GM19043 (cell line): Measurements from ENCODE around the gene ZNF557.
A peak's percentile ranks its signal among the peaks of the same experiment; 100 is the strongest.

Source experiments
- ATAC-seq: cut with Tn5 transposase; IDR thresholded peaks from one replicate; pipeline ENCODE4 v1.9.1; 2021; ENCODE audit warnings: low read depth; ENCODE audit not compliant: unreplicated experiment

Gene ZNF557

GRCh38 chr19:7072541-7072940 is 3.0 kb downstream of the ZNF557 start:
- ATAC-seq: no peak

DNA sequence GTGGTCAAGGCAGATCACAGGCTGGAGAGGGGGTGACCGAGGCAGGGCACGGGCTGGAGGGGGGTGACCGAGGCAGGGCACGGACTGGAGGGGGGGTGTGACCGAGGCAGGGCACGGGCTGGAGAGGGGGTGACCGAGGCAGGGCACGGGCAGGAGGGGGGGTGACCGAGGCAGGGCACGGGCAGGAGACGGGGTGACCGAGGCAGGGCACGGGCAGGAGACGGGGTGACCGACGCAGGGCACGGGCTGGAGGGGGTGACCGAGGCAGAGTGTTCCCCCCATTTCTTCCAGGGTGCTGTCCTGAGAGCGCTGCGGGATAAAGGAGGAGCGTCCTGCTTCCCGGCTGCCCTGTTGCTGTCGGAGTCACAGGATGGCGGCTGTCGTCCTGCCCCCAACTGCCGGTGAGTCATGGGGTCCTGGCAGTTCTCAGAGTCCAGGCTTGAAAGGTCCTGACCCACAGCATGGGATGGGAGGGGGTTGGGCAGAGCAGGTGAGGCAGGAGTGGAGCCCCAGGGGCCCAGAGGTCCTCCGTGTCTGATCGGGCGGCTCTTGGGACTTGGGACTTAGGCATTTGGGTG is 5.3 kb downstream of the ZNF557 start:
- no peak for ATAC-seq

DNA sequence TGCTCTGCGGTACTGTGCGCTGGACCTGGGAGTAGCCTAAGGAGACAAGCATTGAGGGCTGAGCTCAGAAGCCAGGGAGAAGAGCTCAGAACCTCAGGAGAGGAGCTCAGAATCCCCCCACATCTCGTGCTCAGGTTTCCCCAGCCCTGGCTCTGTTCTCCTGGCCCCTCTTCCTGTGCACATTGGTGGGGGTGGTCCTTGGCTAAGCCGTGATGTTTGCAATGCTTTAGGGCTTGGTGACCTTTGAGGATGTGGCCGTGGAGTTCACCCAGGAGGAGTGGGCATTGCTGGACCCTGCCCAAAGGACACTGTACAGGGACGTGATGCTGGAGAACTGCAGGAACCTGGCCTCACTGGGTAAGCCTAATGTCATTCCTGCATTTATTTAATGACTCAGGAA is 6.6 kb downstream of the ZNF557 start:
- ATAC-seq: no peak

GRCh38 chr19:7078008-7078407 is 8.5 kb downstream of the ZNF557 start:
- no peak for ATAC-seq

DNA sequence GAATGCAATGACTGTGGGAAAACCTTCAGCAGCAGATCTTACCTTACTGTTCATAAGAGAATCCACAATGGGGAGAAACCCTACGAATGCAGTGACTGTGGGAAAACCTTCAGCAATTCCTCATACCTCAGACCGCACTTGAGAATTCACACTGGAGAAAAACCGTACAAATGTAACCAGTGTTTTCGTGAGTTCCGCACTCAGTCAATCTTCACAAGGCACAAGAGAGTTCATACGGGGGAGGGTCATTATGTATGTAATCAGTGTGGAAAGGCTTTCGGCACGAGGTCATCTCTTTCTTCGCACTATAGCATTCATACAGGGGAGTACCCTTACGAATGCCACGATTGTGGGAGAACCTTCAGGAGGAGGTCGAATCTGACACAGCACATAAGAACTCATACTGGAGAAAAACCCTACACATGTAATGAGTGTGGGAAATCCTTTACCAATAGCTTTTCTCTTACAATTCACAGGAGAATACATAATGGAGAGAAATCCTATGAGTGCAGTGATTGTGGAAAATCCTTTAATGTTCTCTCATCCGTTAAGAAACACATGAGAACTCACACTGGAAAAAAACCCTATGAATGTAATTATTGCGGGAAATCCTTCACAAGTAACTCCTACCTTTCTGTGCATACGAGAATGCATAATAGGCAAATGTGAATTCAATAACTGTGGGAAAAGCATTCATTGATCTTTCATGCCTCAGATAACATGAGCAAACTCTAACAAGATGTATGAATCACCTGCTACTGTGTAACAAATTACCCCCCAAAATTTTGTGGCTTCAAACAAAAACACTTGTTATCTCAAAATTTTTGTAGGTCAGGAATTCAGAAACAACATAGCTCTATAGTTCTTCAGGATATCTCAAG is 13.8 kb downstream of the ZNF557 start:
- ATAC-seq: no peak

DNA sequence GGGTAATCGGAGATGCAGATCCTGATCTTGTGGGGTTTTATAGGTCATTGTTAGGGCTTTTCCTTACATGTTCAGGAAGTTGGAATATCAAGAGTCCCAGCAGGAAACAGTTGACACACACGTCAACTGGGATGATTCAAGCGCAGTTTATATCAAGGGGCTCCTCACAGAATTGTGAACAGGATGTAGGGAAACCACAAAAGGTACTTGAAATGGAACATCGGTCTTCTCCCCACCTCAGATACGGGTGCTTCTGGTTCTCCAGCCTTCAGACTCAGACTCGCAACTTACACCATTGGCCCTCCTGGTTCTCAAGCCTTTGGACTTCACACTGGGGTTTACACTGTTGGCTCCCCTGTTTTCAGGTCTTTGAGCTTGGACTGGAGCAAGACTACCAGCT is 19.5 kb downstream of the ZNF557 start:
- no peak for ATAC-seq

GRCh38 chr19:7098096-7098495 is 28.6 kb downstream of the ZNF557 start:
- ATAC-seq: no peak

GRCh38 chr19:7098701-7099596 is 29.4 kb downstream of the ZNF557 start:
- ATAC-seq: peak; percentile 65

DNA sequence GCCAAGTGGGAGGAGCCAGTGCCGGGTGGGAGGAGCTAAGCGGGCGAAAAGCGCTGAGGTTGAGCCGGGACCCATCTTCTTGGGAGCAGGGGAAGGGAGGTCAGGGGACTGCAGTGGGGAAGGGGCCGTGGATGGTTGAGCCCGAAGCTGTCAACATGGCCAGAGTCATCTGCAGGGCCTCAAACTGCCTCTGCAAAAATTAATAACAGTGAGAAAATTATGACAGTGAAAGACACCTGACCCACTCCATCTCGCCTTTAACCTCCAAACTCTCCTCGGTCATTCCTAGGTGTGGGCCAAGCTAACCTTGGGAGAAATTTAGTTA is 30.1 kb downstream of the ZNF557 start:
- no peak for ATAC-seq

DNA sequence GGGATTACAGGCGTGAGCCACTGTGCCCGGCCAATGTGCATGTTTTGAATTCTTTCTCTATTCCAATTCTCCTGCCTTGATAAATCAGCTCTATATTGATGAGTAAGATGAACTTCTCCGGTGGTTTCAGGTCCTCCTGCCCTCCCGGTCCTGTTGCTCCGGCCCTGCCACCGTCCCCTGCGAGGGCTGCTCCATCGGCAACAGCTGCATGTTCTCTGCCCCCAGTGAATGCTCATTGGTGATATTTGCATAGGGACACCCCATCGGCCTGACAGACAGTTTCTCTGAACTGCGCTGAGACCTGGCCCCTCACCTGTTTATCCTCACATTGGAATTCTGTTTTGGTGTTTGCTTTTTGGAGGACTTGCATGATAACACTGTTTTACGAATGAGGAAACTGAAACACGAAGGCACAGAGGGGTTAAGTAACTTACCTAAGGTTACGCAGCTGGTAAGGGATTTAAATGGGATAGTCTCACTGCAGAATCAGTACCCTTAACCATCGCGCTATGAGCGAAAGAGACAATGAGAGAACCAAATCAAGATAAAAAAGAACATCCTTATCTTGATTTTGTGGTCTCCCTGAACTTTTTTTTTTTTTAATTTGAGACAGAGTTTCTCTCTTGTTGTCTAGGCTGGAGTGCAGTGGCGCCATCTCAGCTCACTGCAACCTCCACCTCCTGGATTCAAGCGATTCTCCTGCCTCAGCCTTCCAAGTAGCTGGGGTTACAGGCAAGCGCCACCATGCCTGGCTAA is 32.2 kb downstream of the ZNF557 start:
- ATAC-seq: no peak

DNA sequence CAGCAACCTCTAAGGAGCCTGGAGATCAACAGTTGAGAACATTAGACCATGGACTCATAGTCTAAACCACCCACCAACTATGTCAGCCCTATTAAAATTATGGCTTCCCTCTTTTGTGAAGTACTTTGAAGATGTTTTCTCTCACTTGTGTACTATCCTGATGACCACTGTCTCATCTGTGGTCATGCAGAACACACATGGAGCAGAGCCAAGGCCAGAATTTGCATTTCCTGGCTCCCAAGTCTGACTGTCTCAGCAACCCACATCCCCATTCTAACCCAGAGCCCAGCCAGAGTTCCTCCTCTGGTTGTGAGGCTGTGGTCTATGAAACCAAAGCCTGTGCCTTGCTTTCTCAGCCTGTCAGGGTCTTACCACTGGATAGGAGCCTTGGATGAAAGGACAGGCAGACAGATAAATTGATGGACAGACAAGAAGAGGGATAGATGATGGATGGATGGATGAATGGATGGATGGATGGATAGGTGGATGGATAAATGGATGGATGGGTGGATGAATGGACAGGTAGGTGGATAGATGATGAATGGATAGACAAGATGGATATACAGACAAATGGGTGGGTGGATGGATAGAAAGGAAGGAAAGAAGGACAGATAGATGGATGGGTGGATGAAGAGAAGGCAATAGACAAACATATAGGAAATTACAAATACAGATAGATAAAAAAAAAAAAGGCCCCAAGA is 35.4 kb downstream of the ZNF557 start:
- ATAC-seq: no peak

DNA sequence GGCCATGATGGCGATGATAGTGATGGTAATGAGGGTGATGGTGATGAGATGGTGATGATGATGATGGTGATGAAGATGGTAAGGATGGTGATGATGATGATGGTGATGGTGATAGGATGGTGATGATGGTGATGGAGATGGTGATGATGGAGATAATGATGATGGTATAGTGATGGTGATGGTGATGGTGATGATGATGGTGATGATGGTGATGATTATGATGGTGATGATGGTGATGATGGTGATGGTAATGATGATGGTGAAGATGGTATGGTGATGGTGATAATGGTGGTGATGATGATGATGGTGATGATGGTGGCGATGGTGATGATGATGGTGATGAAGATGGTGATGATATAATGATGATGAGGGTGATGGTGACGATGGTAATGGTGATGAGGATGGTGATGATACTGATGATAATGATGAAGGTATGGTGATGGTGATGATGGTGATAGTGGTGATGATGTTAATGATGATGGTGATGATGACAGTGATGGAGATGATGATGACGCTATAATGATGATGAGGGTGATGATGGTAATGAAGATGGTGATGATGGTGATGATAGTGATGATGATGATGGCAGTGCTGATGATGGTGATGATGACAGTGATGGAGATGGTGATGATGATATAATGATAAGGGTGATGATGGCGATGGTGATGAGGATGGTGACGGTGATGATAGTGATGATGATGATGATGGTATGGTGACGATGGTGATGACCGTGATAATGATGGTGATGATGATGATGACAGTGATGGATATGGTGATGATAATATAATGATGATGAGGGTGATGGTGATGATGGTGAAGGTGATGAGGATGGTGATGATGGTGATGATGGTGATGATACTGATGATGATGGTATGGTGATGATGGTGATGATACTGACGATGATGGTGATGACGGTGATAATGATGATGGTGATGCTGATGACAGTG is 37.5 kb downstream of the ZNF557 start:
- no peak for ATAC-seq

DNA sequence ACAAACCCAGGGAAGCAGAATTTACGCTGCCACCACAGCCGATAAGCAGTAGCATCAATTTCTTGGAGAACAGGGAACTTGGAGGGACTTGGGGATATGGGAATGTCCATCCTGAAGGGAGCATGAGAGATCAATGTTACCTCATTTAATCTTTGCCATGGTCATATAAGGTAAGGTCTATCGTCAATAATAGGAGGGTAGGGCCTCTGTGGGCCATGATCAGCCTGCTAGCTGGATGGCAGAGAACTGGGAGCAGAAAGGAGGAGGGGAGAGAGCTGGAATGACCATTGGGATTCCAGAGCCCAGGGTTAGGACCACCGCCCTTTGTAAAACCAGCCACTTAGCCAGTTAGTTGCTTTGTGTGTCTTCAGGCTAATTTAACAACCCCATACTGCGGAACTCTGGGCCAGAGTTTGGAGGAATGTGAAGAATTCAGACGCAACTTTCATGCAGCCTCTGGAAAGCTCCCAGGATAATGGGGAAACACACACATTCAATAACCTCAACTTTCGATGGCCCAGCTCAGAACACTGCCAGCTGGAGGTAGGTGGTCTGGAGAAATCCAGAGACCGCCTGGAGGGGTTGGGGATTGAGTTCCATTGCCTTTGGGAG is 40.3 kb downstream of the ZNF557 start:
- no peak for ATAC-seq

- ATAC-seq: no peak
These were observed 43.2 kb downstream of the ZNF557 start for GRCh38 chr19:7112675-7113074.

DNA sequence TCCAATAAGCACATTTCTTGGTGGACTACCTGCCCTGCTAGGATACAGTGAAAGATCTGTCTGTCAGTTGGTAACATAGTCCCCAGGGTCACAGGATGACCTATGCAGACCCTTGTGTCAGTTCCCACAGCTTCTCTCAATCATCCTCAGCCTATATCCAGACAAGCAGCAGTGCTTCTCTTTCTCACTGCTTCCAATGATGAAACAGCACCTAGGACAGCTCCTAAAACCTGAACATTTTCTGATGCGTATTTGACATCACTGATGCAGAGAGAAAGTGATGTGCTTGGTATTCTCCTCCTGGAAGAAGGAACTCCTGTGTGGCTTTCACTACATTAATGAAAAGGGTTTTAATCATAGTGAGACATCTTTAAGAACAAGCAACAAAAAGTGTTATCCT is 43.7 kb downstream of the ZNF557 start:
- no peak for ATAC-seq

DNA sequence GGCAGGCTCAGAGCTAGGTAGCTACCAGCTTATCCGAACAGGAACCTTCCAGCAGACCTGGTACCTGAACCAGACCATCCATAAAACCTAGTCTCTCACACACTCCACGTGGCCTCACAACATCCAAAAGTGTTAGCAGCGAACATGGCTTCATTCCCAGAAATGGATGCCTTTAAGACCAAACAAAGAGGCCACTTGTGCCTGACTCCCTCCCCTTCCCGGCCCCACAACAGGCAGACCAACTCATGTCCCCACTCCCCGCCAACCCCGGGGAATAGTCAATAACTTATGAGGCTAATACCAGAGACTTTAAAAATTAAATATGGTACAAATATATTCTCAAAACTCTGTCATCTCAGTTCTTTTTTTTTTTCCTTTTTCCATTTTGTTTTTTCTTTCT is 46.2 kb downstream of the ZNF557 start:
- ATAC-seq: no peak

GRCh38 chr19:7117248-7117647 is 47.7 kb downstream of the ZNF557 start:
- ATAC-seq: no peak

DNA sequence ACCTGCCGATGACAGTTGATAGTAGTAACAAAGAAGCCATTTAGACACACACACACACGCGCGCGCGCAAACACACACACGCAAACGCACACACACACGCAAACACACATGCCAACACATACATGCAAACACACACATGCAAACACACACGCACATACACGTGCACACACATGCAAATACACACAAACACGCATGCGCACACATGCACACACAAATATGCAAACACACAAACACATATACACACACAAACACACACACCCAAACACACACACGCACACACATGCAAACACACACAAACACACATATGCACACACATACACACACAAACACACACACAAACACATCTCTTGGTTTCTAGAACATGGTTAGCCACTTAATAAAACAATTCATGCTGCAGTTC is 50.1 kb downstream of the ZNF557 start:
- ATAC-seq: no peak

DNA sequence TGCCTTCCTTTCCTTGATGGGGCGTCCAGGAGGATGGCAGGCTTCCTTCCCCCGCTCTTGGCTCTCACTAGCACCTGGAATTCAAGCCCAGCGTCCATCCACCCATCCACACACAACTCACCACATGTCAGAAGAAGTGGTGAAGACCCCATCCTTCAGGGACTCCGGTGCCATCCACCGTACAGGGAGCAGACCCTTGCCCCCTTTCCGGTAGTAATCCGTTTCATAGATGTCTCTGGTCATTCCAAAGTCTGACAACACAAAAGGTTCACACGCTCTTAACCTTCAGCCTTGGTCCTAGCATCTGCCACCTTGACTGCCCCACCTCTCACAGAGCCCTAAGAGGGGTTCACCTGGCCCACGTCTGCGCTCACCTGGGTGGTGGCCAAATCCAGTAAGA is 51.0 kb downstream of the ZNF557 start:
- ATAC-seq: no peak
